ENCODE measurements around the gene GCC2. TPM values are rescaled to one million over a fixed set of nuclear protein-coding genes. Genes with fewer than 3 reads are reported as not detected.

GCC2 gene
- total and polyA plus RNA-seq, 2 experiments from 2014 or later: 43.4 to 172 TPM

Small RNA genes lying within 50 kb of the gene (small RNA-seq; reads per million reads assigned to genes)
- not detected for gene SMIM12P1 (ENCODE audit: low replicate concordance)

Other genes with a start within 250 kb of the GCC2 start
- gene SULT1C3, start 209.2 kb upstream of the GCC2 start, total RNA-seq (2014; rRNA removed; shearing (Covaris generic)): not detected in 2 replicates
- gene SULT1C3, start 209.2 kb upstream of the GCC2 start, polyA plus RNA-seq (2016; fragmentation: Nextera tagmentation; extraction: Ambion mirVana): not detected in 2 replicates
- 0.69 and 1.9 TPM in 2 replicates for gene SULT1C2, start 160.3 kb upstream of the GCC2 start, total RNA-seq (2014; rRNA removed; shearing (Covaris generic))
- gene SULT1C2, start 160.3 kb upstream of the GCC2 start, polyA plus RNA-seq (2016; fragmentation: Nextera tagmentation; extraction: Ambion mirVana): 1.2 and 1.9 TPM in 2 replicates
- gene SULT1C4, start 71.3 kb upstream of the GCC2 start, total RNA-seq (2014; rRNA removed; shearing (Covaris generic)): 2.1 TPM in 2 replicates
- 0.56 and 0.87 TPM in 2 replicates for gene SULT1C4, start 71.3 kb upstream of the GCC2 start, polyA plus RNA-seq (2016; fragmentation: Nextera tagmentation; extraction: Ambion mirVana)
- gene LIMS1, start 85.3 kb downstream of the GCC2 start, total RNA-seq (2014; rRNA removed; shearing (Covaris generic)): 30.9 and 36.9 TPM in 2 replicates
- 28.6 and 32.4 TPM in 2 replicates for gene LIMS1, start 85.3 kb downstream of the GCC2 start, polyA plus RNA-seq (2016; fragmentation: Nextera tagmentation; extraction: Ambion mirVana)